ENCODE results near the gene SERPINF2.
"Not testable (repeated sequence)": the region's sequence is repeated elsewhere in the genome, so short reads cannot be mapped to it uniquely, and the experiment has no call there.

The SERPINF2 gene

DNA sequence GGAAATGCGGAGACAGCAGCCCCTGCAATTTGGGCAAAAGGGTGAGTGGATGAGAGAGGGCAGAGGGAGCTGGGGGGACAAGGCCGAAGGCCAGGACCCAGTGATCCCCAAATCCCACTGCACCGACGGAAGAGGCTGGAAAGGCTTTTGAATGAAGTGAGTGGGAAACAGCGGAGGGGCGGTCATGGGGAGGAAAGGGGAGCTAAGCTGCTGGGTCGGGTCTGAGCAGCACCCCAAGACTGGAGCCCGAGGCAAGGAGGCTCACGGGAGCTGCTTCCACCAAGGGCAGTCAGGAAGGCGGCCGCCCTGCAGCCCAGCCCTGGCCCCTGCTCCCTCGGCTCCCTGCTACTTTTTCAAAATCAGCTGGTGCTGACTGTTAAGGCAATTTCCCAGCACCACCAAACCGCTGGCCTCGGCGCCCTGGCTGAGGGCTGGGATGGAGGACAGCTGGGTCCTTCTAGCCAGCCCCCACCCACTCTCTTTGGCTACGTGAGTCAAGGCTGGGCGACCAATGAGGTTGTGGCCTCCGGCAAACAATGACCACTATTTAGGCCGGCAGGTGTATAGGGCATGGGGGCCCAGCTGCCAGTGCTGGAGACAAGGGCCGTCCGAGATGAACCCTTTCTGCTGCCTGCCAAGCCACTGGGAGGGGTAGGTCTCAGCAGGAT lies 19.7 kb downstream of the SERPINF2 start:
- FAIRE-seq = no peak
- DNase-seq (ENCODE audit: low spot score) = no peak

GRCh38 chr17:1762901-1763898 lies 20.5 kb downstream of the SERPINF2 start:
- no peak for FAIRE-seq
- no peak for DNase-seq (ENCODE audit: low spot score)

- DNase-seq (ENCODE audit: low spot score) = no peak
- FAIRE-seq = no peak
These were observed 21.6 kb downstream of the SERPINF2 start for GRCh38 chr17:1764284-1764683.

DNA sequence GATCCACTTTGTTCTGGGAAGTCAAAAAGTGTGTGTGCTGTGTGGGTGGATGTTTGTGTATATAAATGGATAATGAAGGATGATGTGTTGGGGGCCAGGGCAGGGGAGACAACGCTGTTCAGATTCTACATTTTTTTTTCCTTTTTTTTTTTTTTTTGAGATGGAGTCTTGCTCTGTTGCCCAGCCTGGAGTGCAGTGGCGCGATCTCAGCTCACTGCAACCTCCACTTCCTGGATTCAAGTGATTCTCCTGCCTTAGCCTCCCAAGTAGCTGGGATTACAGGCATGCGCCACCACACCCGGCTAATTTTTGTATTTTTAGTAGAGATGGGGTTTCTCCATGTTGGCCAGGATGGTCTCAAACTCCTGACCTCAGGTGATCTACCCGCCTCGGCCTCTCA lies 22.0 kb downstream of the SERPINF2 start:
- not testable (repeated sequence) for DNase-seq (ENCODE audit: low spot score); FAIRE-seq

GRCh38 chr17:1765576-1765975 lies 22.9 kb downstream of the SERPINF2 start:
- DNase-seq (ENCODE audit: low spot score) (no peak), FAIRE-seq (no peak)

DNA sequence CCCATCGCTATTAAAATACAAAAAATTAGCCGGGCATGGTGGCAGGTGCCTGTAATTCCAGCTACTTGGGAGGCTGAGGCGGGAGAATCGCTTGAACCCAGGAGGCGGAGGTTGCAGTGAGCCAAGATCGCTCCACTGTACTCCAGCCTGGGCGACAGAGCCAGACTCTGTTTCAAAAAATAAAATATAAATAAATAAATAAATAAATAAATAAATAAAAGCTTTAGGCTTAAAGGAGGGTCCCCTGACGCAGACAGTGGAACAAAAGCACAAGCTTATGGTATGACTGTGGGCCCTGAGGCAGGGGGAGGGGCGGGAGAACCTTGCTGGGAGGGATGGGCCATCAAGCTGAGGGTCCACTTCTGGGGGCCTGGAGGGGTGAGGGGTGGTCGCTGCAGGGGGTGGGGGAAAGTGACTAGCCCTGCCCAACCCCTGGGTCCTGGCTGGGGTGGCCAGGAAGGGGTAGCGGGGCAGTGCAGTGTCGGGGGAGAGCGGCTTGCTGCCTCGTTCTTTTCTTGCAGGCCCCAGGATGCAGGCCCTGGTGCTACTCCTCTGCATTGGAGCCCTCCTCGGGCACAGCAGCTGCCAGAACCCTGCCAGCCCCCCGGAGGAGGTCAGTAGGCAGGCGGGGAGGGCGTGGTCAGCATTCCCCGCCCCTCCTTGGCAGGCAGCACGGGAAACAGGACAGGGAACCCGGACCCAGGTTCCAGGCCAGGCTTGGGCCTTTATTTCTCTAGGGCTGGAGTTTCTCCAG lies 23.9 kb downstream of the SERPINF2 start:
- no peak for FAIRE-seq

DNA sequence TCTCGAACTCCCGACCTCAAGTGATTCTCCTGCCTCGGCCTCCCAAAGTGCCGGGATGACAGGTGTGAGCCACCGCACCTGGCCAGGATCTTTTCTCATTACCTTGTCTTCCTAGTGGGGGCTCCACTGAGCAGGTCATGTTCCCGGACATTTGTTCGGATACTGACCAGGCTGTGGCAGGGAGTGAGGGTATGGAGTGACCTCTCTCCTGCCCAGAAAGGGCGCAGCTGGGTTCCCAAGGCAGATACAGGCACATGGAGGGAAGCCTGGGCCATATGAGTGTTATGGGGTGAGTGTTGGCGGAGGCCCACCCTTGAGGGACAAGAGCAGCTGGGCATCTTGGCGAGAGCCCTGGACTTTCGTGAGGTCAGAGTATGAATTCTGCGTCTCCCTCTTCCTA lies 24.7 kb downstream of the SERPINF2 start:
- DNase-seq (ENCODE audit: low spot score) (no peak), FAIRE-seq (no peak)

More for the DNA sequence above, 23.9 kb downstream of the SERPINF2 start:
- no peak for DNase-seq (ENCODE audit: low spot score)

GRCh38 chr17:1769822-1770477 lies 27.3 kb downstream of the SERPINF2 start:
- FAIRE-seq (no peak), DNase-seq (ENCODE audit: low spot score) (no peak)

- not testable (repeated sequence) for FAIRE-seq; DNase-seq (ENCODE audit: low spot score)
These were observed 30.5 kb downstream of the SERPINF2 start for GRCh38 chr17:1773000-1773695.

- FAIRE-seq (no peak), DNase-seq (ENCODE audit: low spot score) (no peak)
These were observed 31.1 kb downstream of the SERPINF2 start for GRCh38 chr17:1773696-1774181.

GRCh38 chr17:1774390-1775176 lies 31.9 kb downstream of the SERPINF2 start:
- DNase-seq (ENCODE audit: low spot score) = no peak
- FAIRE-seq = no peak

GRCh38 chr17:1776328-1776727 lies 33.7 kb downstream of the SERPINF2 start:
- FAIRE-seq (no peak), DNase-seq (ENCODE audit: low spot score) (no peak)

- DNase-seq (ENCODE audit: low spot score) (no peak), FAIRE-seq (no peak)
These were observed 34.2 kb downstream of the SERPINF2 start for GRCh38 chr17:1776857-1777256.

DNA sequence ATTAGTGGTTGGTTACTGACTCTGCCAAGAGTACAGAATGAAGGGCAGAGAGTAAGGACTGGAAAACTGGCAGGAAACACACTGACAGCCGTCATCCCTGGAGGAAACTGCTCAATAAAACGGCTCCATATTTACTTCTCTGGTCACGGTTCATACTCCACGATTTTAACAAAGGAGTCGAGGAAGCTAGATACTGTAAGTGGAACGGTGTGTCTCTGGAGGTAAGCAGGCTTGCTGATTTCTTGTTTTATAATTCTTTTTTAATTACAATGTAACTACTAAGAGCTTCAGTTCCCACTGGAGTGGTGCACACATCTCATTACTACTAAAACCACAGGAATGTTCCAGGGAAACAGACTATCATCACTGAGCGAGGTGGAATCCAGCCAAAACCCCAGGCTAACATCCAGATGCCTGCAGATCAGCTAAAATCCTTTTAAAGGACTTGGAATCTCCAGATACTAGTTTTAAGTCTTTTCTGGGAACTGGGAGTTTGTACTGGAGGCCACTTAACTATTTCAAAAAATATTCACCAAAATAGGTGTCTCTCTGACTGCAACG lies 37.0 kb downstream of the SERPINF2 start:
- no peak for FAIRE-seq

GRCh38 chr17:1782171-1782567 lies 39.5 kb downstream of the SERPINF2 start:
- DNase-seq (ENCODE audit: low spot score) (no peak), FAIRE-seq (no peak)

More for the DNA sequence above, 37.0 kb downstream of the SERPINF2 start:
- DNase-seq (ENCODE audit: low spot score) = peak; percentile 74

- FAIRE-seq (no peak), DNase-seq (ENCODE audit: low spot score) (no peak)
These were observed 40.6 kb downstream of the SERPINF2 start for GRCh38 chr17:1783271-1783670.

GRCh38 chr17:1783834-1784611 lies 41.4 kb downstream of the SERPINF2 start:
- FAIRE-seq (no peak), DNase-seq (ENCODE audit: low spot score) (peak; percentile 13)

DNA sequence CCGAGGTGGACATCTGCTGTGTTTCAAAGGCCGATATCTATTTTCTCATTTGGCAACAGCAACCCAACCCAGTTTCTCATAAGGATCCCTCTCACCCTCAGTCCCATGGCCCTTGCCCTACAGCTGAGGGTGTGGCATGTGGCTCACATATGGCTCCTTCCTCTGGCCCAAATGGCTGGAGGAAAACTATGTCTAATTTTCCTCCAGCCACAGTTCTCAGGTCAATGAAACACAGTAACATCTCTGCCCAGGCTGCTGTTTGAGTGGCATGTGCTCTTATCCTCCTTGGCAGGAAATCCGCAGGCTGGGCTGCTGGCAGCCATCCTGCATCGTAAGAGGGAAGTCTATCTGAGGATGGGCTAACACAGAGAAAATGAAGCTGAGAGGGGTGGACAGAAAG lies 43.3 kb downstream of the SERPINF2 start:
- no peak for FAIRE-seq
- DNase-seq (ENCODE audit: low spot score) = no peak
